Hematopoietic multipotent progenitor cell treated with erythropoietin and hydrocortisone succinate and interleukin-3 and kit ligand, for 4 days (in vitro differentiated cells): Measurements from ENCODE around the gene CNTNAP5.

Experiments used
- DNase-seq: peaks from one replicate; pipeline ENCODE4 v3.0.0-alpha.2; 2015

The CNTNAP5 gene

DNA sequence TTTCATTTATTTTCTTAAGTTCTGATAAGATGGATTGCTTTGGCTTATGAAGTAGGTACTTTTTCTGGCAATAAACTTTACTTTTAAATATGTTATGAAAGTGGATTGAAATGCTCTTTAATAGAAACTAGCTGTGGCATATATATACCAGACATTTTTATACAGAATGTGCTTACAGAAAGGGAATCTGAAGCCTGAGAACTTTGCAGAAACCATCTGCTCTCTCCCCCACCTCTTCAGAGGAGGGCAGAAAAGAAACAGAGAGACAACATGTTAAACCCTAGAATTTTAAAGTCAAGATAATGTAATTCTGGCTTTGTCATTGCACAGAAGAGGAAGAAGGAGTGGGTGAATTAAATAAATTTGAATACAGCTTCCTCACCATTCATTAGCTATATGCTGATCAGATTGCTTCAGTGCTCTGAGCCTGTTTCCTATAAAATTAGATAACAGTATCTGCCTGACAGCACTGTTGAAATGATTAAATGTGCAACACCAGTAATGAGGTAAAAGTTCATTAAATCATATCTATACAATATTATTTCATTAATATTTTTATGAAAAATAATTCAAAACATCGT, 247.3 kb downstream of the CNTNAP5 start:
- no peak for DNase-seq

DNA sequence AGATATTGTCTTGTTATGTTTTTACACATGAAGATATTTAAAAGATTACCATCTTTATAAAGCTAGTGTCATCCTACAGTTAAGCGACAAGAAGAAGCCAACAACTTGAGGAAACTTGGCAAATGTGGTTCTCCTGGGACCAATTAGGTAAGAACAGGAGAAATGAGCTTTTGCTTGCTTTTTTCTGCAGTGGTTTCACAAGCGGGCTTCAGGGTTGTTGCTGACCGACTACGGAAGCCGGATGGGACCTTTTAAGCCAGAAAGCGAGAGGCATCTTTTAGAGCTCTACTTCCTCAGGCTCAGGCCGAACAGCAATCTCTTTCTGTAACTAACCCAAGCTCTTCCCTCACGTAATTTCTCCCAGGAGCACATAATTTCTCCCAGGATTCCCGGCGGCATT, 256.5 kb downstream of the CNTNAP5 start:
- DNase-seq = no peak

DNA sequence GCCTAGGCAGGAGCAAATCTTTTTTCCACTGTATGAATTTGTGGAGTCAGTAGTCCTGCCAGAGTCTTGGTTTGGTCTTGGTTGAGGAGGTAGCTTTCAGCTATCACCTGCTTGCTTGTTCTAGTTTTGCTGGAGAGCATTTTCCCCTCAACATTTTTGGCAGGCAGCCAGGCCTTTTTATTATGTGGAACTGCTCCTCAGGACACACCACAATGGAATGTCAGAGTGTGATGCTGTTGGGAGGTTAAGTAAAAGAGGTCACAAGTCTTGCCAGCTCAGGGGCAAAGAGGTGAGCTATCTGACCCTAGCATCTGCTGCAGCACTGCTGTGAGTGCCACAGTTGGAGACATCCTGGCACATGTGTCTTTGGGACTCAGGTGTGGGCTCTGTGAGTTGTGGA, 258.0 kb downstream of the CNTNAP5 start:
- DNase-seq = no peak

DNA sequence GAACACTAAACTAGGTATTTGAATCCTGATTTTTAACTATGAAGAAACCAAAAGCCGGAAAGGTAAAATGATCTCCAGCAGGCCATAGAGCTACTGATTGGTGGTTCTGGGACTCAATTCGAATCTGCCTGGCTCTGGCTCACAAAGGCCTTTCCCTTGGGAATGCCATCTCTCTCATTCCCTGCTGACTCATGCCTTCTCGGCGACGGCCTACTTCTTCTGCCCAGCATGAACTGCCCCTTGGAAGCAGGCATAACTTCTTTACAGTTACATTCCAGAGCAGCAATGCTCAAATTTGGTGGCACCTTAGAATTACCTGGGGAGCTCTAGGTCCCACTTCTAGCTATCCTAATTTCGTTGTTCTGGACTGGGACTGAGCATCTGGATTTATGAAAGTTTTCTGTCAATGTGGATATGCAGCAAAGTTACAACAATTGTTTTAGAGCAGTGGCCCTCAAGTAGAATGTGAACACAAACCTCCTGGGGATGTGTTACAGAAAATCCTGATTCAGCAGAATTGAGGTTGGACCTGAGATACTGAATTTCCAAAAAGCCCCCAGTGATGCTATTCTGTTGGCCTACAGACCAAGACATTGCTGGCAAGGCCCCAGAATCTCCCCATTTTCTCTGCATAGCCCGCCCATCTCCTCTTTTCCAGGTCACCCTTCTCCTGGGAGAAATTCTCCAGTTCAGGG, 261.1 kb downstream of the CNTNAP5 start:
- DNase-seq = no peak

DNA sequence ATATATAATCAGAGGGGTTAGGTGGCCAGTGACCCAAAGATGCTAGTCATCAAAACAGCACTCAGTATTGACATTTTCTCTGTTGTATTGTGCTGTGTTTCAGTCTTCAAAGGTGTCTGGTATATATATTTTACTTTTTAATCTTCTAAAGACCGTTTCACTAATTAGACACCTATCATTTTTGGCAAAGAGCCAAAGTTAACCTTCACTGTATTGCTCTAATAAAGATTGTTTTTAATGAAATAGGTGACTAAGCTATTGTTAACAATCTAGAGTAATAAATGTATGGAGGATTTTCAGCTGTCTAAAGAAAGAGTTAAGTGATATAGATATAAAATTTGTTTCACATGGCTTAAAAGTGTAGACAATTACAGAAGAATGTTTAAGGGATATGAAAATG, 264.0 kb downstream of the CNTNAP5 start:
- no peak for DNase-seq

DNA sequence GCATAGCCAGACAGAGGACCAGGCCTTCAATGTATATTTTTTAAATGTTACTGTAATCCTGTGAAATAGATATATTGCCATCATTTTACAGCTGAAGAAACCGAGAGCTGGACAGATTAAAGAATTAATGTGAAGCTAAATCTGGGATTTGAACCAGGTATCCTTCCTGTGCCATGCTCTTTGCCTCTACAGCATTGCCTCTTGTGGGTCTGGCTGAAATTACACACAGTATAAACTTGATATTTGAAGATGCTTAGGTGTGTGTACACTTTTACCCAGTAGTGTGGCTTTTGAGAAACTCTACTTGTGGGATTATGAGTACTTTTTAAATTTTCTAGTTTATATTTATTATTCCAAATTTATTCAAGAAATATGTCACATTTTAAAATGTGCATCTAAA, 264.5 kb downstream of the CNTNAP5 start:
- no peak for DNase-seq

DNA sequence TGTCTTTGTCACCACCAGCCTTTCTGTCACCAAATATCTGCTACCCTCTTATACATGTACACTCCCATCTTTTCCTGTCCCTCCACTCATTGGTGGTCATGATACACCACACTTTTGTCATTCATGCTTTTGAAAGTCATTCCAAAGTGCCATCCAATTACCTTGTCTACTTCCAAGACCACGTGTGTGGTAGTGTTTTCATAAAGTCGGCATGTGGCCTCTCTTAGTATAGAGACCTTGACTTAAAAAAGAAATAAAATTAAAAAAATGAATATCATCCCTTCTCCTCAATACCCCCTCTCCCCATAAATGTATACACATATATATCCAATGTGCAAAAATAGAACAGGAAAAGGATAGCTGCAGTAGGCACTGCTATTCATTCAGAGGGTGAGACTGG, 271.4 kb downstream of the CNTNAP5 start:
- DNase-seq = no peak

DNA sequence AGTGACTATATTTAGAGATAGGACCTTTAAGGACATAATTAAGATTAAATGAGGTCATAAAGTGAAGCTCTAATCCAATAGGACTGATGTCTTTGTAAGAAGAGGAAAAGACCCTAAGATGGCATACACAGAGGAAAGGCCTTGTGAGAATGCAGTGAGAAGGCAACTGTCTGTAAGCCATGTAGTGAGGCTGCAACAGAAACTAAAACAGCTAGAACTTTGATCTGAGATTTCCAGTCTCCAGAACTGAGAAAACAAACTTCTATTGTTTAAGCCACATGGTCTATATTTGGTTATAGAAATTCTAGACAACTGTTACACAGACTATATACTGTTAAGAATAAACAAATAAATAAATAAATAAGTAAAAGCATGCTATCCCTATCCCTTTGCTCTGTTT, 276.8 kb downstream of the CNTNAP5 start:
- no peak for DNase-seq

DNA sequence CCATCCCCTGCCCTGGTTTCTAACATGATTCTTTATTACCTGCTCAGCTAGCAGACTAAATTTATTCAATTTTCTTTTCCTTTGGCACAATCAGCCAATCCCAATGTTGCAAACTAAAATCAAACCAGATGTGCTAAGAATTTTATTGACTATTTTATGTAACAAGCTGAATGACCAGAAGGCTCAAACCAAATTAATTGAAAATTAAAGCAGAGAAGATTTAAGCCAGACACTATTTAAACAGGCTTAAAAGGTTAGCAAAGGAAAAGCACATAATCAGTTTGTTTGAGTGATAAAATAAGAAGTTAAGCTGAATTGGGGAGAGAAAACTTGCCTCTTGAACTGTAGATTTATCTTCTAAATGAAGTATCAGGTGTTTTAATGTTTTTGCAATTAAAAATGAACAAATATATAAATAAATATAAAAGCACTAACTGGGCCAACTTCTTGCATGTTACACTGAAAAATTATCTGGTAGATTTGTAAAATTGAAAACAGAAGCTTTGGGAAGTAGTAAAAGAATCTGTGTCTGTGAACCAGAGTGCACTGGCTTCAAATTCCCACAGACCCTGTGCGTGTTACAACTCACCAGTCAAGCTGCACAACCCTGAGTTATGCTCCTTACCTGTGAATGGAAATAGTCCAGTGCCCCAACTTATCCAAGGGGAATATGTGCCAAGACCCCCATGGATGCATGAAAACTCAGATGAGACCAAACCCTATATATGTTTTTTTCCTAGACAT, 283.4 kb downstream of the CNTNAP5 start:
- no peak for DNase-seq

DNA sequence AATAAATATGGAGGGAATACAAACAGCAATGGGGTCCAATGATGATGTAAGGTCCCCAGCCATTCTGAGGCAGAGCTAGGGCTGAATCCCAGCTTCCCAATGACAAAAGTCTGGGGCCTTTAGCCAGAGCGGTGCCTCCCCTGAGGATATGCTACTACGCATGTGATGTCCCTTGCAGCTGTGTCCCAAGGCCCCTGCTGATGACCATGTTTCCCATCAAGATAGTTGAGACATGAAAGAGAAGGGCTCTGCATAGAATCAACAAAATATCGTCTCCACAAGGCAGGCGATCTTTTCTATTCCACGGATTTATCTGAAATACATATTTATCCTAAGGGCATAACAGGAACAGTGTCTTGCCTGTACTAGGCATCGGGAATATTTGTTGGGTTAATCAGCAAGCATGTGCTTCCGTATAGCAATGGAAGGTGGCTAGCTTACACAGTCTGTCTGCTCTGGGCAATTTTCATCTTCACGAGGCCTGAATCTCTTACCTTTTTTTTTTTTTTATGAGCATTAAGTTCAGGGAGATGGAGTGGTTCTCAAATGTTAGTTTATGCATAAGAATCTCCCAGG, 284.6 kb downstream of the CNTNAP5 start:
- no peak for DNase-seq

DNA sequence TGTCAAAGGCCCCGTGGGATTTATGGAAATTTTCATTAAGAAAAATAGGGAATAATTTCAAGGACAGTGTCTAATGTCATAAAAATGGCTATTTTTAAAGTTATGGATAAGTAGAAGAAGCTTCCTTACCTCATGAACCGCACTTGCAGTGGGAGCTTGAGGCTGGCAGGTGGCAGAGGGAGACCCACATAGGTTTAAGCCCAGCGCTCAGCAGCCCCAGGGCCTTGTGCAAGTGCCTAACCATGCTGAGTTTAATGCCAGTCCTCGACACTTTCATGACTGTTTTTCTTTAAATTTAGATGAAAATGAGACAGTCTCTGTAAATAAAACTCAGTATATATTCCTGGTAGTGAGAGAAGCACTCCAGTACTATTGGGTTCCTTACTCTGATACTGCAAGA, 285.6 kb downstream of the CNTNAP5 start:
- DNase-seq = no peak

DNA sequence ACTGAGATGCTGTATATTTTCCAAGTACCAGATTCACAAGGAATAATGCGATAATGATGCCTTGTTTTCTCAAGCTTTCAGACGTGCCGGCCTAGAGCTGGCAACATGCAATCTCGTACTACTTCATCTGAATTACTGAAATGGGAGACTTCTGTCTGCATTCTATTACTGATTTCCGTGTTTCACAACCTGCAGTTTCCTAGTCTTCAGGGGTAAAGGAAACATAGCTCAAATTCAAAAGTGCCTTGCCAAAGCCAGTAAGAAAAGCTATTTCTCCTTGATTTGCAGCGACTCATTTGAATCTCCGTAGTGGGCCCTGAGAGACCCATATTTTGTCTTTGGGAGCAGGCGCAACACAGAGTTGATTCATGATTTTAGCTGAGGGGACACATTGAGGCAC, 289.0 kb downstream of the CNTNAP5 start:
- DNase-seq = no peak

DNA sequence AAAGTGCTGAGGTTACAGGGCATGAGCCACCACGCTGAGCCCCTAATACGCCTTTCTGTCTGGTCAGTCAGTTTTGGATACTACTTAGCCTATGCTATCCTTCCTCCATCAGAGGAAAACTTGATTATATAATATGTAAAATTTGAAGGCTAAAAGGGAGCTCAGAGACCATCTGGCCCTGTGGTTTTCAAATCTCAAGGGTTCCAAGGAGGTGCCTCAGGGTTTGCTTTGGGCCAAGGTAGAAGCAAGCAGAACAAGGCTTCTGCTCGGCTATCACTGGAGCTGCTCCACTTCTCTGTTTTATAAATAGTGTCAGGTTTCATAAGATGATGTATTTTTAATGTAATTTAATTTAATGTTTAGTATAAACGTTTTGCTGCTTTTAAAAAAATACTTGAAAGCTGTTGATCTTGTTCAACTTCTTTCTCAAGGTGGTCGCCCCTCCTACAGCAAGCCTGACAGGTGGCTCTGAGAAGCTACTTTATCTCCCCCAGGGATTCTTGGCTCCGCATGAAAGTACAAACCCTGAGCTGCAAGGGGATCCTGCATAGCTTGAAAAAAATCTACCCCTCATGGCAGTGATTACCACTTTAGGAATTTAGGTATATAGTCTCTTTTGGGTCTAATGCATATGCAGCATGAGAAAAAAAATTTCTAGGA, 290.3 kb downstream of the CNTNAP5 start:
- no peak for DNase-seq

DNA sequence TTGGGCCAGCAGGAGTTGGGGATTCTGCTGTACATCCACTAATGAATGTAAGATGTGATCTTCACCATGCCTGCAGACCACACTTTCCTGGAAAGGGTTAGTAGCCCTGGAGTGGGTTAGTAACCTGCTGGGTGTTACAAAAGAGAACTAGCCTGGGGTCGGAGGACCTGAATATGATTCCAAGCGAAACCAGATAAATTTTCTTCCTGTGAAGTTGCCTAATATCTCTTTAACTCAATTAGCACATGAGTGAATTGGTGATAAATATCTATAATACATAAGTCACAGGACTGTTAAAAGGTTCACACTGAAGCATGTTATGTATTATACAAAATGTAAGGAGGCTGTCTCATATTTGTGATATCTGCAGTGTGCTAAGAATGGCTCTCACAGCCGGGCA, 291.0 kb downstream of the CNTNAP5 start:
- no peak for DNase-seq

DNA sequence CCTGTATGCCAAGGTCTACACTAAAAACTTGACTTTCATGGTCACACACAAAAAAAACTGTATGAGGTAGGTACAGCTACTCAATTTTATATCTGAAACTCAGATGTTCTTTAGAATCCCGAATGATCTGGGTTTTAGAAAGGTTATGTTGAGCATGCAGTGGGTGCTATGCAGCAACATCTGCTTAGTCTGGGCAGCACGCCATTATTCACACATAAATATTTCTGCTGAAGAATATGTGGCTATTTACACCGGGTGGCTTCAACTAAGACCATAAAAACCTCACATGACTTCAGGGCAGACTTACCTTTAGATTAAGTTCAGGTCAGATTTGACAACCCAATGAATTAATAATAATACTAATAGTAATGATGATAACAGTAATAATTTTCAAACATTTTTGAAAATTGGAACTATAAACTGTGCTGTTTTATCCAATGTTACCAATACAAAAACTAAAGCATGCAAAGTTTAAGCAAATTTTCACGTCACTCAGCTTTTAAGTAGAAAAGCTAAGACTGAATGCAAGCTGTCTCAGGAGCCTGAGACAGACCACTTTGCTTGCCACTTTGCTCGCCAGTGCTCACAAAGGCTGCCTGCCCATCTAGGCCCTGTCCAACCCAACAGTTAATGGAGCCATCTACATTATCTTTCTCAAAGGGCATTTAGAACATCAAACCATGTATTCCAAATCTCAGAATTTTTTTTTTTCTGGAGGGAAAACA, 292.0 kb downstream of the CNTNAP5 start:
- DNase-seq = no peak

DNA sequence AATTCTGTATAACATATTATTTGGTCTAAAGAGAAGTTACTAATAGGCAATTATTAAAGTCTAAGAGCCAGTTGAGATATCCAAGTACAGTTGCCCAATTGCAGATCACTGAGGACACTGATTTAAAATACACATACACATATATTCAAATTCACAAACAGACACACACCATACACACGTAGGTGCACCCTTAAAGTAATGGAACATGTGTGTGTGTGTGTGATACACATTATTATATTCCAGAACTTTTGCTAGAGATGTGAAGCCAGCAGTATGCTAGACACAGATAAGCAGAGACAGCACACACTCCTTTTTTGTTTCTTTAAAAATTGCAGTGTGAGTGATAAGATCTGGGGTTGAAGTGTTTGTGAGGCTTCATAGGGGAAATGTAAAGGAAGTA, 292.5 kb downstream of the CNTNAP5 start:
- DNase-seq = no peak

DNA sequence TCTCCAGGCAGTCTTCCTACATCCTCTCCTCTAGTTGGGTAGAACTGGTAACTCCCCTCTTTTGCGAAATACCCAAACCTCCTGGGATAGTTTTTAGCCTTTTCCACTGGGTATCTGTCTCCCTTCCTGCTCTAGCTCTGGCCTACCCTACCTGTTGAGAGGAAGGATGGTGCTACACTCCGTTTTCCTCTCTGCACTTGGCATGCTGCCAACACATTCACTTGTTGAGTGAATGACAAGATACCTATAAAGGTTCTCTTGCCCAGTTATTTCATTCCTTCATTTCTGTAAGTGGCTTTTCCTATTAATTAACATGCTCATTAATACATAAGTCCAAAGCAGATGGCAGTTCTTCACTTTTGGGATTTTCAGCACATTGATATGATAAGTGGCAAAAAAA, 293.8 kb downstream of the CNTNAP5 start:
- DNase-seq = no peak

DNA sequence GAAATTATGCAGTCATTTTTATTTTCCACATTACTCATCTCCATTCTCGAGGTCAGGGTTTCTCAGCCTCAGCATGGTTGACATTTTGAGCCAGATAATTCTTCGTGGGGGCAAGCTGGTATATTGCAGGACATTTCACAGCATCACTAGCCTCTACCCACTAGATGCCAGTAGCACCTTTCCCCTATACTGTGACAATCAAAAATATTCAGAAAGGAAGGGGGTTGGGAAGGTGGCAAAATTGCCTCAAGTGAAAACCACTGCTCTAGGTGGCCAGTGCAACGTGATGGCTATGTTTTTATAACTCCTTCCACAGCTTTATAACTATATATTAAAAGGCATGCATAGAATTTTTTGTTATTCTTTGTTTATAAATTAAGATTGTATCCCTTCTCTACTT, 294.5 kb downstream of the CNTNAP5 start:
- no peak for DNase-seq

DNA sequence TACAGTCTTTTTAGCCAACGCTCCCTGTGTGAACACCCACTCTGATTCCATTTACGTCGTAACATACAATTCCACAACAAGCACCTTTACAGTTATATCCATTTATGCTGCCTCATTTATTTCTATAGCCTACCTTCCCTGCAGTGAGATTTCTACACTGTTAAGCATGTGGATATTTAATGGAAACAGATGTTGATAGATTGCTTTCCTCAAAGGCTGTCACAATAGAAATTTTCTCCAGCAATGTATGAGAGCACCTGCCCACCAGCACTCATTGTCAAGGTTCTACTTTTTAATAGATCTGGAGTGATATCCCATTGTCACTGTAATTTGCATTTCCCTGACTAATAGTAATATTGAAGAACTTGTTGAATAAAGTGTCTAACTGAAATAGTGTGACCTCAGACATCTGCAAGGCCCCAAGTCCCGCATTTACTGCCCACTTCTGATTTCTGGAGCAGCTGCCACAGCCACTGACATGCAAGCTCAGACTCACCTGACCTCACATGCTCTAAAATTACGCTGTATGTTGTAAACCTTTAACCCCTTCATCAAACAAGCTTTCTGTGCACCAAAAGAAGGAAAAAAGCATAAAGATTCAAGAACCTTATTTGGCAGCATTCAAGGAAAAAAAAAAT, 295.1 kb downstream of the CNTNAP5 start:
- no peak for DNase-seq

DNA sequence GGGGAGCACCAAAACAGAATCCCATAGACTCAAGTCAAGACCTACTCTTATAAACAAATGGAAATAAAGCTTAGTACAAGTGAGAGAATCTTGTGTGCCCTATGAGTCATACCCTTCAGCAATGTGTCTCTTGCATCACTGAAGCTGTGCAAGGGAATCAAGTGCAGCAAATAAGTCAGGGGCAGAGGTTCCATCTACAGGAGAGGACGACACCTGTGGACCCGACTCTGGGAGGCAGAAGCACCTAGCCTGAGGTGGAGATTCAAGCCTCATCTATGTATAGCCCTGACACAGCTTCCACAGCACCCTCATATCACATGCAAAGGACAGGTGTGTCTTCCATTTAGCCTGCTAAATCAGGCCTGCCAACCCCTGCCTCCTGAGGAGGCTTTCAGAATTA, 298.2 kb downstream of the CNTNAP5 start:
- DNase-seq = no peak

DNA sequence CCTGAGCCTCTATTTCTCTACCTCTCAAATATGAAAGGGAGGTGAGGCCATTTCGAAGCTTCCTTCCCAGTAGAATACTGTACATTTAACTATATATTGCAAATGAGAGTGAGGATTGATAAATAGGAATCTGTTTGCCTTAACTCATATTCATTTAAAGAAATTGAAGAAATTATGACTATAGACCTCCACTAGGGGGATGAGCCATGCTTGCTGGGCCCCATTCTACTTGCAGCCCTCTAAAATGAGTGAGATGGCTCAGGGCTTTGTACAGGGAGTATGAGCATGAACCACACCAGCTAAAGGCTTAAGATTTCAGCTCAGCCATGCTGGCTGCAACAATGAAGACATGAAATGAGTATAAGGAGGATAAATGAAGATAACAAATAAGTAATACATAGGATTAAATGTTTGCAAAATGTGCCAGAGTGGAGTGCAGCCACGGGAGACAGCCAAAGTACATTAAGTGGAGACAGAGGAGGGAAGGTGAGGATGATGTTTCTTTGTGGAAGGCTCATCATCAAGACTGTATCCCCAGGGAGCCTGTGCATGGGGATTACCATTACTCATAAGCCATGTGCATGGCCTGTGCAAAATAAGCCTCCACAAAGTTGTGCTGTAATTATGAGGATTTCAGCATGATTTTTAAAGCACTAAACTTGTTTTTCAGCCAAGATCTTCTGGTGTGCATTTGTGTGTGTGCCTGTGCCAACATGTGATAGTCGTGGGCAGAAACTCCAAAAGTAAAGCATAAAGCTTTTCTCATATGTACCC, 300.8 kb downstream of the CNTNAP5 start:
- peak; percentile 9 for DNase-seq

DNA sequence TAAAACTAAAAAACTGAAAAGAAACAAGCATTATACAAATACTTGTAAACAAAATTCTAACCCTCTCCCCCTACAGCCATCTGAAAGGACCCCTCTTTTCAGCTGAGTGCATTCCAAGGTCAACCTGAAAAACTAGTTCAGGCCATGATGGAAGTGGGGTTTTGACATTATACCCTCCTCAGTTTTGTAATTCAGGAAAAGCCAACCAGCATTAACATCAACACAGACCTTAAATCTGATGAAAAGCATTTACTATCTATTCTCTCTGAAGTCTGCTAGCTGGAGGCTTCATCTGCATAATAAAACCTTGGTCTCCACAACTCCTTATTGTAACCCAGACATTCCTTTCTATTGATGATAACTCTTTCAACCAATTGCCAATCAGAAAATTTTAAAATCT, 302.2 kb downstream of the CNTNAP5 start:
- DNase-seq = no peak
